Renal cortical epithelial cell (primary cell): ENCODE measurements around the gene SUN5. TPM values are rescaled to one million over a fixed set of nuclear protein-coding genes. Genes with fewer than 3 reads are reported as not detected.

Experiments used
- DNase-seq: peaks from one replicate; pipeline ENCODE4 v3.0.0-alpha.2; 2011; ENCODE audit warnings: low read depth
- total RNA-seq: library from RNA; depleted of rRNA; stranded (reverse); fragments of >200 nt; gene quantifications from 2 replicates; pipeline ENCODE4 v1.2.3, GENCODE V29; 2014

Gene SUN5
- total RNA-seq, 1 donor from 2014 or later, result not detected

GRCh38 chr20:33026779-33027759 lies 22.8 kb upstream of the SUN5 start:
- no peak for DNase-seq

- DNase-seq, result no peak
These were observed 22.0 kb upstream of the SUN5 start for GRCh38 chr20:33026072-33026778.

GRCh38 chr20:33025318-33025876 lies 21.2 kb upstream of the SUN5 start:
- no peak for DNase-seq

- DNase-seq, result no peak
These were observed 20.5 kb upstream of the SUN5 start for GRCh38 chr20:33024609-33025317.

- no peak for DNase-seq
These were observed 20.0 kb upstream of the SUN5 start for GRCh38 chr20:33024243-33024560.

GRCh38 chr20:33023439-33024242 lies 19.4 kb upstream of the SUN5 start:
- no peak for DNase-seq

GRCh38 chr20:33022694-33023438 lies 18.6 kb upstream of the SUN5 start:
- DNase-seq, result no peak

GRCh38 chr20:33022289-33022688 lies 18.1 kb upstream of the SUN5 start:
- DNase-seq, result no peak

- DNase-seq, result no peak
These were observed 17.6 kb upstream of the SUN5 start for GRCh38 chr20:33021879-33022278.

GRCh38 chr20:33020278-33021161 lies 16.3 kb upstream of the SUN5 start:
- no peak for DNase-seq

- DNase-seq, result no peak
These were observed 15.4 kb upstream of the SUN5 start for GRCh38 chr20:33019465-33020277.

- no peak for DNase-seq
These were observed 14.1 kb upstream of the SUN5 start for GRCh38 chr20:33018169-33018931.

GRCh38 chr20:33017542-33017941 lies 13.3 kb upstream of the SUN5 start:
- DNase-seq, result no peak

- DNase-seq, result no peak
These were observed 12.4 kb upstream of the SUN5 start for GRCh38 chr20:33016581-33017109.

GRCh38 chr20:33015700-33016580 lies 11.7 kb upstream of the SUN5 start:
- no peak for DNase-seq

GRCh38 chr20:33015114-33015484 lies 10.9 kb upstream of the SUN5 start:
- DNase-seq, result no peak
